CD4-positive, alpha-beta T cell treated with Interleukin-17A for 4 hours (primary cell): ENCODE measurements around the gene CHCHD1.
"Not testable (repeated sequence)": the region's sequence is repeated elsewhere in the genome, so short reads cannot be mapped to it uniquely, and the experiment has no call there.

Source experiments
- DNase-seq: peaks from one replicate; pipeline ENCODE4 v3.0.0-alpha.2; 2020; ENCODE audit warnings: mixed read lengths

CHCHD1 gene

DNA sequence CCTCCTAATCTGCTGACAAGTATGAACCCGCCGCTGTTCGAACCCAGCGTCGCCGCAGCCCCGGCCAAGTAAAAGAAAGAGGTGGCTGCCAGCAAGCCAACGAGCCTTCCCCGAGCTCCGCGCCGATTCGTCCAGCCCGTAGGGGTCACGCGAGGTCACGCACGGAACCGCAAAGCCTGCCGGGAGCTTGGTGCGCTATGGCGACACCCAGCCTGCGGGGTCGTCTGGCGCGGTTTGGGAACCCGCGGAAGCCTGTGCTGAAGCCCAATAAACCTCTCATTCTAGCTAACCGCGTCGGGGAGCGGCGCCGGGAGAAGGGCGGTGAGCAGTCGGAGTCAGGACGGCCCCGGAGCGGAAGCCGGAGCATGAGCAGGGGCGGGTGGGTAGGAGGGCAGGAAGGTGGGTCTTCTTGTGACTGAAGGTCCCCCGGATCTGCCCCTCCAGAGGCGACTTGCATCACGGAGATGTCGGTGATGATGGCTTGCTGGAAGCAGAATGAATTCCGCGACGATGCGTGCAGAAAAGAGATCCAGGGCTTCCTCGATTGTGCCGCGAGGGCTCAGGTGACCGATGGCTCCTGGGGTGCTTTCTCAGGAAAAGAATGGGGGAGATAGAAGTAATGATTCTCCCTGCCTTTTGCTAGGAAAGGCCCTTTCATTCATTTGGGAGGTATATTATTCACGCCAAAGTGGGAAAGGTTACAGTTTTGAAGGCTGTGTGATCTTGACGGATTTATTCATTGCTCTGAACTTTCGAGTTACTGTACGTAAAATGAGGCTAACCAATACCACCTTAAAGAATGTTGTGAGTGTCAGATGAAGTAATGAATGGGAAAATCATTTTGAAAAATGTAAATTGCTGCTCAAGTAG lies at the start of gene CHCHD1:
TSS of gene CHCHD1 (plus strand) at position 170 of the 870 bp plus-strand sequence. CDS start at position 198, 28 bp downstream.
- peak; percentile 90 for DNase-seq

DNA sequence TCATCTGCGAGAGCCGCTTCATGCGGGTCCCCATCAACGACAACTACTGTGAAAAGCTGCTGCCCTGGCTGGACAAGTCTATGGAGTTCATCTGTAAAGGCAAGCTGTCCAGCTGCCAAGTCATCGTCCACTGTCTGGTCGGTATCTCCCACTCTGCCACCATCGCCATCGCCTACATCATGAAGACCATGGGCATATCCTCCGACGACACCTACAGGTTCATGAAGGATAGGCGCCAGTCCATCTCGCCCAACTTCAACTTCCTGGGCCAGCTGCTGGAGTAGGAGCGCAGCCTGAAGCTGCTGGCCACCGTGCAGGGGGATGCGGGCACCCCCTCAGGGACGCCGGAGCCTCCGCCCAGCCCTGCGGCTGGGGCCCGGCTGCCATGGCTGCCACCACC lies 49.4 kb upstream of the CHCHD1 start:
- no peak for DNase-seq

DNA sequence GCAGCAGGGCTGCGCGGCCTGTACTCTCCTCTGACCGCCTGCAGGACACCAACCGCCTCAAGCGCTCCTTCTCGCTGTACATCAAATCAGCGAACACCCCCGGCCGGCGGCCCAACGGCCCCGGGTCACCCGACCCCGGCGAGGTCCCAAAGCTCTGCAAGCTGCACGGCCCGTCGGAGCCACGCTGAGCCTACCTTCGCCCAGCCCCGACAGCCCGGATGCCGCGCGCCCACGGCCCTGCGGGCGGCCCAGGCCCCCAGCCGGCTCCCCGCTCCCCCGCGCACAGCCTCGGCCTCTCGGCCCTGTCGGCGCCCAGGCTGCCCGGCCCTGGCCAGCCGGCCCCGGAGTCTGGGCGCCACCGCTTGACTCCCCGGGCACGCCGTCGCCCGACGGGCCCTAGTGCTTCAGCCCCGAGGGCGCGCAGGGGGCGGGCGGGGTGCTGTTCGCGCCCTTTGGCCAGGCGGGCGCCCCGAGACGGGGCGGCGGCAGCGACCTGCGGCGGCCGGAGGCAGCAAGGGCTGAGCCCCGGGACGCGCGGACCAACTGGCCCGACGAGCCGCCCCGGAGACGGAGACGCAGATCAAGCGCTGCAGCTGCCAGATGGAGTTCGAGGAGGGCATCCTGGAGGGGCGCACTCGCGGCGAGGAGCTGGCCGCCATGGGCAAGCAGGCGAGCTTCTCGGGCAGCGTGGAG lies 48.8 kb upstream of the CHCHD1 start:
- no peak for DNase-seq

DNA sequence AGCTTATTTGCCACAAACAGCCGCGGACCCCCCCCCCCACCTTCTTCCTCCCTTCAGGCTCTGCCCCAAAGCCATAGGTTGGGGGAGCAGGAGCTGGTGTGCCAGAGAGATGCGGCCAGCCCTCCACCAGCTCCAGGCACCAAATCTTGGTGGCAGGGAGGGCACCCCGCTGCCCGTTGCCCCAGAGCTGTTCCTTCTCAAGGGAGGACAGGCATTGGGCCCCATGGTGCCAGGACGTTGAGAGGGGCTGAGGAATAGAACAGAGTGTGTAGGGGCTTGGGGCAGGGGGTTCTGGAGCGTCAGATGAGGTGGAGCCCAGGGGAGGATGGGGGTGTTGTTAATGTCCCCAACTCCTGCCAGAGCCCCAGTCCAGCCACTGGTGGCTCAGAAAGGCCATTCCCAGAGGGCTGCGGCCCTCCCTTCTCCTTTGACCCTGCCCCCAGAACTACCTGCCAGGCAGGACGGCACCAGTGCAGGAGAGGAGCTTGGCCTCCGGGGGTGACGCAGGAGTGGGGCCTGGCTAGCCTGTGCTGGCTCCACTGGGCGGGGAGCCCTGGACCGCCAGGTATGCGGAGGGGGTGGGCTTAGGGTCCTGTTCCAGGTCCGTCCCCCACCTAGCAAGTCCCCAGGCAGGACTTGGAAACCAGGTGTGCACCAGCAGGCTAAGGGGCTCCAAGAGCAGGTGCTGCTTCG lies 47.7 kb upstream of the CHCHD1 start:
- no peak for DNase-seq

DNA sequence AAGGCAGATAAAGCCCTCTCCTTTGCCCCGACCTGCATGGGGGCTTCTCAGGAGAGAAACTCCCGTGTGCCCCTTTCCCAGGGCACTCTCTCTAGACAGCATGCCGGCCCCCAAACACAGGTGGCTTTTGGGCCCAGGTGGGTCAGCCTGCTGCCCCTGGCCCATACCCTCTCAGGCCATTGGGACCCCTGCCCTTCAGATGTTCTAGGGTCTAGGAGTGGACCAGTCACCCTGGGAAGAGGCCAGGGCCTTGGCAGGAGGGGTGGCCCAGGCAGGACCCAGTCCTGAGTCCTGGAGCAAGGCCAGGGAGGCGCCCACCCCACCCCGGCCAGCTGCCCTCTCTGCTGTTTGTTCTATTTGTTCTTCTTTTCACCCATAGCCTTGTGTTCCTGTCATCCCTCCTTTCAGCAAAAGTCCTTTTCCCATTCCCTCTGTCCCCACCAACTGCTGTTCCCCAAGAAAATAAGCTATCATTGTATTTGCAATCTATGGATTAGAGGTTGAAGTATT lies 47.0 kb upstream of the CHCHD1 start:
- DNase-seq: no peak

DNA sequence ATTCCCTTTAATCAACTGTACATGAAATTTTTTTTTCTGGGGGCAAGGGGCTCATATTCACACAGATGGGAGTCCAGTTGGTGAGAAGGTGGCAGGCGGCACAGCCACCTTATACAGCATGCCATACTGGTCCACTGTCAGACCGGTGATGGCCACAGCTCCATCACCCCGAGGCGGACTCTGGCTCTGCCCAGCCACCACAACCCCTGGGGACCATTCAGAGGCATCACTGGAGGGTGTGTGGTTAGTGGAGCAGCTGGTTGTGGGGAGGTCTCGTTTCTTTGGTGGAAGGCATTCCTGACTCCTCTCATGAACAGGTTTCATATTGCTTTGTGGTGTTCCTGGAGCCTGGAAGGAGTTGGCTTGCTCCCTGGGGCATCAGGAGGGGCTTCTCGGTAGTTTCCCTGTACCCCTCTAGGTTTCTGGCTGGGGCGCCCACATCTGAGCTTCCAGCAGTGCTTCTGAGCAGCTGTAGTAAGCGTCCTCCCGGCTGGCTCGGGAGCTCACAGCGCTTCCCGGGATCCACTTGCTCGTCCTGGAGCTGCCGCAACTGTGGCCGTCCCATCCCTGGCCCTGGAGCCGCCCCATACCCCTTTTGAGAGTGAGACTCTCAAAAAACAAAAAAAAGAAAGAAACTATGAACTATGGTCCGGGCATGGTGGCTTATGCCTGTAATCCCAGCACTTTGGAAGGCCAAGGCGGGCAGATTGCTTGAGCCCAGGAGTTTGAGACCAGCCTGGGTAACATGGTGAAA lies 41.2 kb upstream of the CHCHD1 start:
- DNase-seq: not testable (repeated sequence)

DNA sequence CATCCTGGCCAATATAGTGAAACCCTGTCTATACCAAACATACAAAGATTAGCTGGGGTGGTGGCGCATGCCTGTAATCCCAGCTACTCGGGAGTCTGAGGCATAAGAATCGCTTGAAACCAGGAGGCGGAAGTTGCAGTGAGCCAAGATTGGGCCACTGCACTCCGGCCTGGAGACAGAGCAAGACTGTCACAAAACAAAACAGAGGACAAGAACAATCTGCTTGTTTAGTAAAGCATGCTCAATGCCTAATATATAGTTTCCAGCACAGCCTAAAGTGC lies 39.5 kb upstream of the CHCHD1 start:
- no peak for DNase-seq

DNA sequence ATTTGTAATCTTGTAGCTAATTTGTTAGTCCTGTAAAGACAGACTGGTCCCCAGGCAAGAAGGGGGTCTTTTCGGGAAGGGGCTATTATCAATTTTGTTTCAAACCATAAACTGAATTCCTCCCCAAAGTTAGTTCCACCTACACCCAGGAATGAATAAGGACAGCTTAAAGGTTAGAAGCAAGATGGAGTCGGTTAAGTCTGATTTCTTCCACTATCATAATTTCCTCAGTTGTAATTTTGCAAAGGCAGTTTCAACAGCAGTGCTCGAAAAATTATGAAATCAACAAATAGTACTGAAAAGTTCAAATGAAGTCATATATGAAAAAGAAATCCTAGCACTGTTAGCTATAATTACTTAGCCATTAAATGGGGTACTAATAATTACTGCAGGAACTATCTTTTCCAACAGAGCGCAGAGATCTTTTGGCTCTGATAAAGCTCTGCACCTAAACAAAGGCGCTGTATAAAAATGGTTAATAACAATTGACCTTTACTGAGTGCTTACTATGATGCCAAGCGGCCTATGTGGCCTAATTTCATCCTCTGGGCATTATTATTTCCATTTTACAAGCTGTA lies 38.4 kb upstream of the CHCHD1 start:
- no peak for DNase-seq

DNA sequence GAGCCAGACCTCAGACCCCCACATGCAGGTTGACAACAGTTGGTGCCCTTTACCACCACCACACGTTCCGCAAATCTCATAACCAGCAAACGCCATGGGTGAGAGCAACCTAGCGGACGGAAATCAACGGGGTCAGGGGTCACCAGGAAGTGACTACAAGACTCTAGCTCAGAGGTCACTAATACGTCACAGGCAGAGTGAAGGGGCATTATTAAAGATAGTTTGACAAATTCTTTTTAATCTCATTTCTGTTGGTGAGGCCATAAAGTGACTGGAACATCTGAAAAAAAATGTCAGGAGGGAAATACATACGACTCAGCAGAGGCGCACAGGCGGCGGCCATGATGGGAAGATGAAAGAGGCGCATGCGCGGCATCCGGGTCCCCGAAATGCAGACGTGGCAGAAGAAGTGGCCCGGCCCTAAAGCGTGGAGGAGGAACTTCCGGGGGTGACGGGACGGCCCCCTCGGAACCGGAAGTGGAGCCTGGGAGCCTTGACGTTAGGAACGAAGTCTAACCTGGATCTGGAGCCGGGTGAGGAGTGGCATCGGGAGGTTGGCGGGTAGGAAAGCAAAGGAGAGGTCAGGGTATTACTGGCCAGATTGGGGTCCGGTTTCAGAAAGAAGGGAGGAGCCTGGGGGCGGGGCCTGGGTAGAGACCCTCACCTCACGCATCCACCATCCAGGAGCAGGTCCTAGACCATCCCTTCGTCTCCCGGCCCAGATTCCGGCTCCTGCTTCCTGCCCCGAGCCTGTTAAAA lies 37.8 kb upstream of the CHCHD1 start, which contains the start of gene SEC24C:
TSS of gene SEC24C (plus strand) at position 468 of the 759 bp plus-strand sequence. CDS start 2,461 bp downstream, outside the sequence.
- DNase-seq: peak; percentile 93

DNA sequence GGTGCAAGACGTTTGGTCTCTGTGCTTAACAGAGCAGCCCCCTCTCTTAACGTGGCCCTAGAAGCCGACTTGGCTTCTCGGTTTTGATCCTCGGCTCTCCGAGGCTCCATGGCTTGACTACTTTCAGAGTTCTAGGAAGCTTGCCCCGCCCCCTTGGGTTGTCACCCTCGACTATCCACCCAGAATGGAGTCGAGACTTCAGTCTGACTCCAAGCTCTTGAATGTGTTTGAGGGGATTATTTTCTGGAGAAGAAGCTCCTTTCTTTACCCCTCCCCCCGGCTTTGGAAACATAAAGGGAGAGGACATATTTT lies 37.2 kb upstream of the CHCHD1 start:
- peak; percentile 51 for DNase-seq

DNA sequence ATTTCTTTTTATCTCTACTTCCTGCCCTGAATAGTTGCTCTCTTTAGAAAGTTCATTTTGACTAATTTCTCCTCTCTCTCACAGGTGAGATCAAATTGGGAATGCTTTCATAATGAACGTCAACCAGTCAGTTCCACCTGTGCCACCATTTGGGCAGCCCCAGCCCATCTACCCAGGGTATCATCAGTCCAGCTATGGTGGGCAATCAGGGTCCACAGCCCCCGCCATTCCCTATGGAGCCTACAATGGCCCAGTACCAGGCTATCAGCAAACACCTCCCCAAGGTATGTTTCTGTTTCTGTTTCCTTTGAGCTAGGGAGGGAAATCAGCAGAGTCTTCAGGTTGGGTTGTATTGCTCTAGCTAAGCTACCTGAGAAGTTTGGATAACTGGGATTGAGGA lies 35.1 kb upstream of the CHCHD1 start:
- DNase-seq: no peak

DNA sequence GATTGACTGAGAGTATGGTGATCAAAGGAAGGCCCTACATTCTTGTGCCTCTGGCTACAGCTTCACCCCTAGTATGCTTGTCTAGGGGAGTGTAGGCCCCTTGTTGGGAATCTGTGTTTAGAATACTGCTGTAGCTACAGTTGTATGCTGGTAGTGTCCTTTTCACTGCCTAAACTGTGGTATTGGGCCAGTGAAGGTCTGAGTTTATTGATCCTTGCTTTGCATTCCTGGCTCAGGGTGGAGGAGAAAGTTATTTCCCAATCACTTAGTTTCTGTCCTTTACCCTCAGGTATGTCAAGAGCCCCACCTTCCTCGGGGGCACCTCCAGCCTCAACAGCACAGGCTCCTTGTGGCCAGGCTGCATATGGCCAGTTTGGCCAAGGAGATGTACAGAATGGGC lies 31.0 kb upstream of the CHCHD1 start:
- no peak for DNase-seq

DNA sequence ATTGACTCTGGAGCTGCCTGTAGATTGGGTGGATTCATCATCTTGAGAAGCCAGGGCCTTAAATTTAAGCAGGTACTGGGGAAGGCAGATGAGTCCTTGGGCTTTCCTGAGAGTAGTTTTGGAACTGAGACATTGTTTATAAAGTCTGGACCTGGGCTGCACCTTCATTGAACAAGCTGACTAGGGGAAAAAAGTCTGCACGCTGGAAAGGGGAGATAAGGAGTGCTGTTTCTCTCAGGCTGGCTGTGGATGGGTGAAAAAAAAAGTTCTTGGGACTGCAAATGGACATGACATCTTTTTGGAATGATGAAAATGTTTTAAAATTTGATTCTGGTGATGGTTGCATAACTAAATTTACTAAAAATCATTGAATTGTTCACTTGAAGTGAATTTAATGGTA lies 25.7 kb upstream of the CHCHD1 start:
- DNase-seq: no peak

DNA sequence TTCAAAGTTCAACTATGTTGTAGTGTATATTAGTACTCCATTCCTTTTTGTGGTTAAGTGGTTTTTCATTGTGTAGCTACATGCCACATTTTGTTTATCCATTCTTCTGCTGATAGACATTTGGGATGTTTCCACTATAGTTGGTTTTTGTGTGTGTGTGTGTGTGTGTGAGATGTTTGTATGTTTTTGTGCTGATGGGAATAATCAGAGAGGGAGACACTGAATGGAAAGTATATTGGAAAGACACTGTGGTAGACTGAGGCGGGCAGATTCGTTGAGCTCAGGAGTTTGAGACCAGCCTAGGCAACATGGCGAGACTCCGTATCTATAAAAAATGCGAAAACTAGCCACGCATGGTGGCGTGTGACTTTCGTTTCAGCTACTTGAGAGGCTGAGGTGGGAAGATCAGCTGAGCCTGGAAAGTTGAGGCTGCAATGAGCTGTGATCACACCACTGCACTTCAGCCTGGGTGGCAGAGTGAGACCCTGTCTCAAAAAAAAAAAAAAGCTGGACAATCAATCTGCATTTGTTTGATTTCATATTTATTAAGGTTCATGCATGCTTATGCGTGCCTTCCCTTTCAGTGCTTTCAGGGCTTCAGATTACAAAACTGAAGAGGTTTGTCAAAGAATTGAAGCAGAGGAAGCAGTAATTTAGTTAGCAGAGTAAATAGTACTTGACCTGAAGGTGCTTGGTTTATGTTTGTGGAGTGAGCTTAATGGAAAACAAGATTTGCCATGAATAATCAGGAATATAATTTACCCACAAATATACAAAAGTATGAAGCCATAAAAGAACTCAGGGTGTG lies 22.9 kb upstream of the CHCHD1 start:
- DNase-seq: no peak

DNA sequence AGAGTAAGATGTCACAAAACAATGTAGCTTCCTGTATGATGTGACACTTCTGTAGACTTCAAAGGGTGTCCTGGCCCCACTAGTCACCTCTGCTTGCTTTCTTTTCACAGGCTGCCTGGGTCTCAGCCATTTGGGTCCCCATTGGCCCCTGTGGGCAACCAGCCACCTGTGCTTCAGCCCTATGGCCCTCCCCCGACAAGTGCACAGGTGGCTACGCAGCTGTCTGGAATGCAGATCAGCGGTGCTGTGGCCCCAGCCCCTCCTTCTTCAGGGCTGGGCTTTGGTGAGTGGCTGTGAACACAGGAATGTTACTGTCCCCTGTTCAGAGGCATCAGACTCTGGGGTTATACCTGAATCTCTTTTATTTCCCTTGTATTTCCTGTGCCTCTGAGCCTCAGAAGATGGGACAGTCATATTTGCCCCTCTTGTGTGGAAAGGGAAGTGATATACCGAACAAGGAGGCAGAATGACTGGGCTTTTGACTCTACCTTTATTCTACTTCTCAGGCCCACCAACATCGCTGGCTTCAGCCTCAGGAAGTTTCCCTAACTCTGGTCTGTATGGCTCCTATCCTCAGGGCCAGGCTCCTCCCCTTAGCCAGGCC lies 22.2 kb upstream of the CHCHD1 start:
- peak; percentile 54 for DNase-seq

DNA sequence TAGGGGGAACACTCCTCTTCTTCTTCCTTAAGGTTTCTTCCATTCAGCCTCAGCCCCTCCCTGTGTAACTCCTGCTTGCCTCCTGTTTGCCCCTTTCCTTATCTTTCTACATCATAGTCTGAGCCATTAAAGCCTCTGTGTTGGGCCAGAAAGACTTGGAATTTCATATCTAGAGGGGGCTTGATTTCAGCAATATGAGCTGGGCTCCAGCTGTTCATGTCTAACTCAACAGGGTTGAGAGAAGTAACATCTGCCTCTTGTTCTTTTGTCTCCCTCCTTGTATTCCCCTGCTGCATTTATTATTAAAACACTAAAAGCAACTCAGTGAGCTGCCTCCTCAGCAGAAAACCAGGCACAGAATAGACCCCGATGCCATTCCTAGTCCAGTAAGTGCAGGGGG lies 20.1 kb upstream of the CHCHD1 start:
- DNase-seq: no peak

DNA sequence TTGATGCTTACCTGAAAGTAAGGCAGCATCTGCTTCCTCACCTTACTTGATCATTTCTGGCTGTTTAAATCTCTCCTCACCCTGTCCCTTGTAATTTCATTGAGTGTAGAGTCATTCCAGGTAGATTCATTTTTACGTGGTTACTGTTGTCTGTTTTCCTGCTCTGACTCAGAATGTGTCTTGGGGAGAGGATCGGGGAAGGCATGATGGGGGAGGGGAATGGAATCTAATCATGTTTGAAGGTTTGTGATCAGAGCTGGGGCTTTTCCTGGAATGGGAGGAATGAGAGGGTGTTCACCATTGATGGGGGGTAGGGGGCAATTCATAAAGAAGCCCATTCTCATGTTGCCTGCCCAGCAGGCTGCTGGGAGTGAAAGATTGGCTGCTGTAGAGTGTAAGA lies 18.9 kb upstream of the CHCHD1 start:
- DNase-seq: no peak

DNA sequence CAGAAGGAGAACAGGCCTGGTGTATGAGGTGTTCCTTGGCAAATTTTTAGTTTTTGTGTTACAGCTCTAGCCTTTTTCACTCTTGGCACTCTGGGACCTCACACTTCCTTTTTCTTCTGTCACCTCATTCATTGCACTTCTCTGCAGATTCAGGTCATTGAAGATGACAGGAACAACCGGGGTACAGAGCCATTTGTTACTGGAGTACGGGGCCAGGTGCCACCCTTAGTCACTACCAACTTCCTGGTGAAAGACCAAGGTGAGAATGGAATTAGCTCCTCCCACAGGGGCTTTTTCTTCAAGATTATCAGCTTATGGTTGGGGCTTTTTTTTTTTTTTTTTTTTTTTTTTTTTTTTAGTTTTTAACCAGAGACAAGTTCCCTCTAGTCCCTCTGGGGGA lies 18.5 kb upstream of the CHCHD1 start:
- DNase-seq: no peak

DNA sequence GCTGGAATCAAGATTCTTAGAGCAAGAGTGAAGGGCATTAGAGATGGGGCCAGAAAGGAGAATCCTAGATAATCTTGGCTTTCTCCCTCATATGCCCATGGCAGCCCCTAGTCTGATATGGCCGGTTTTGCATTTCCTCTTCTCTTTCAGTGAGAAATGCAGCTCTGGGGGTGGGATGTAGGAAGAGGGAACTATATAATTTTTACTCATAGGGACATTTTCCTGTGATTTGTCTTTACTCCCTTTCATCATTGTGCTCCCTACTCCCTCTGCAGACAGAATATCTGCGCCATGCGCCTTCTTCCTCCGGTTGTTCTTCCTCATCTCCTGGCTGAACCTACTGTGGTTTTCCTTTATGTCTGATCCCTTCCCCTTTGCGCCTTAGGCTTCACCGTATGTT lies 16.8 kb upstream of the CHCHD1 start:
- no peak for DNase-seq

DNA sequence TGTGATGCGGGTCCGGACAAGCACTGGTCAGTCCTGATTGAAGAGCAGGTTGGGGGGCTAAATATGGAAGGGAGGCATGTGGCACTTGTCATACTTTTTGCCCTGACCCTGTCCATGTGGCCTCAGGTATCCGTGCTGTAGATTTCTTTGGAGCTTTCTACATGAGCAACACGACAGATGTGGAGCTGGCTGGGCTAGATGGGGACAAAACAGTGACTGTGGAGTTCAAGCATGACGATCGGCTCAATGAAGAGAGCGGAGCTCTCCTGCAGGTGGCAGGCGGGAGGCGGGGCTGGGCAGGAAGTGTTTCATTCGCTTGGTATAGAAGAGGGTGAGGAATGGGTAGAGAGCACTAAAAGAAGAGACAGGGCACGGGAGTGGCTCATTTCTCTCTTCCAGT lies 13.0 kb upstream of the CHCHD1 start:
- peak; percentile 81 for DNase-seq

DNA sequence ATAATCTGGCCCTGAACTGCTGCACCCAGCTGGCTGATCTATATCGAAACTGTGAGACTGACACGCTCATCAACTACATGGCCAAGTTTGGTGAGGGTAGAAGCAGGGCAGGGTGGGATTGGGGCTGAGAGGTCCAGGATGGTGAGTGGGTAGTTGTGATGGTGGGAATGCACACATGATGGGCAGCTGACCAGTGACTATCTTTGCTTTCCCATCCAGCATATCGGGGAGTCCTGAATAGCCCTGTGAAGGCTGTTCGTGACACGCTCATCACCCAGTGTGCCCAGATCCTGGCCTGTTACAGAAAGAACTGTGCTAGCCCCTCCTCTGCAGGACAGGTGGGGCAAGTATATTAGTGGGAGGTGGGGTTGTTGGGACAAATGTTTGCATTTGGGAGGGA lies 12.5 kb upstream of the CHCHD1 start:
- no peak for DNase-seq
